Ovary (tissue), 9 donors: ENCODE data around the gene SNX30. TPM values are rescaled to one million over a fixed set of nuclear protein-coding genes. Genes with fewer than 3 reads are reported as not detected.

Source experiments
- DNase-seq, 5 donors: peaks; one replicate each; pipeline ENCODE4 v3.0.0-alpha.2; 2019 to 2020
- H3K27ac ChIP-seq, 2 donors: fragments of 200-600 bp; one replicate each; pipeline versions ENCODE4 v1.5.1 to v1.8.0; 2019 to 2022
- H3K27me3 ChIP-seq: fragments of 200-600 bp; one replicate; pipeline ENCODE4 v1.8.0; 2022
- H3K36me3 ChIP-seq: fragments of 200-600 bp; sonication (generic); one replicate; pipeline ENCODE4 v1.5.1; 2019
- H3K4me1 ChIP-seq: one replicate; pipeline ENCODE4 v1.8.1; 2013; ENCODE audit warnings: mild to moderate bottlenecking, moderate library complexity; ENCODE audit not compliant: insufficient read depth
- H3K4me3 ChIP-seq: fragments of 200-600 bp; sonication (generic); one replicate; pipeline ENCODE4 v1.5.1; 2017
- H3K9me3 ChIP-seq, 2 donors: fragments of 200-600 bp in 1 of 2; sonication (generic) in 1 of 2; one replicate each; pipeline versions ENCODE4 v1.5.1 to v1.8.1; 2013 to 2019; ENCODE audit warnings: mild to moderate bottlenecking in 1 of 2, moderate library complexity in 1 of 2
- CTCF ChIP-seq, 3 donors: fragments of 450-650 bp in 2 of 3; fragments of 200-600 bp in 1 of 3; IDR thresholded peaks; one replicate each; pipeline versions ENCODE4 v1.5.1 to v1.8.0; 2016 to 2022; ENCODE audit warnings: antibody characterized with exemption in 3 of 3, mild to moderate bottlenecking in 1 of 3
- EP300 ChIP-seq: sonication (generic); formaldehyde crosslinking; IDR thresholded peaks from one replicate; pipeline ENCODE4 v1.6.1; 2017; ENCODE audit warnings: antibody characterized with exemption
- POLR2A ChIP-seq: fragments of 450-650 bp; IDR thresholded peaks from one replicate; pipeline ENCODE4 v1.6.1; 2017; ENCODE audit warnings: antibody characterized with exemption, mild to moderate bottlenecking, moderate library complexity
- WGBS, 3 donors: extraction: QIAGEN DNeasy Blood & Tissue Kit in 1 of 3; methylation state at CpG; one replicate each; pipeline versions ENCODE4 v1.1.5 to v1.1.7; 2013 to 2017; 5-methylcytosine and 5-hydroxymethylcytosine counted together
- intact Hi-C, 4 donors: fragments of 100-400 bp; cut with DNase I; formaldehyde crosslinking; loops; one replicate each; pipeline versions ENCODE4 v1.11.0 to v1.15.1; 2022 to 2023
- polyA plus RNA-seq, 2 donors: library from polyadenylated mRNA; stranded (reverse); fragments of 200-250 nt in 1 of 2; fragments of 350-450 nt in 1 of 2; fragmentation: Illumina TruSeq in 1 of 2; extraction: RNeasy Lipid Tissue Mini Kit (QIAGEN cat#74804) in 1 of 2; gene quantifications; one replicate each; pipeline ENCODE4 v1.2.3, GENCODE V29; 2013 to 2014
- total RNA-seq, 7 donors: library from RNA; depleted of rRNA in 2 of 7; stranded (reverse); fragments of >200 nt in 2 of 7; fragmentation: NEBNext Ultra II Directional in 3 of 7; extraction: Animal tissue kit (Norgen Biotek cat#: 25700) in 3 of 7; gene quantifications; one replicate each; pipeline versions ENCODE4 v1.1.0 to v1.2.4, GENCODE V29; 2016 to 2023
- donor health status: DM: no; HTN: no; CAD: no; lungs with moderate emphysema.
- donor health status: DM: no; HTN: no; CAD: no.
- donor health status: Bipolar disorder and iron deficiency.
- donor health status: DM: yes; HTN: yes; CAD: no.
- donor health status: DM: no; HTN: no; CAD: no.
- donor health status: DM: yes; HTN: yes; CAD: no.

Gene SNX30
- total and polyA plus RNA-seq, 9 donors: 4.3 to 11.8 (median 8.8) TPM

GRCh38 chr9:112921549-112921948 is 171.0 kb downstream of the SNX30 start:
- TF ChIP-seq POLR2A (no peak), CTCF (IDR thresholded peaks at IDR 0.05) (no peak), EP300 (no peak)
- no peak overlapping the region for H3K4me3 ChIP-seq
- intact Hi-C loops: no loop called here
- no peaks in the 10 kb centered on the region for H3K36me3 ChIP-seq
- H3K27ac ChIP-seq: no peak overlapping the region
- no peaks in the 10 kb centered on the region for H3K4me1 ChIP-seq
- DNase-seq: no peak
- H3K9me3 ChIP-seq: no peaks in the 10 kb centered on the region
- H3K27me3 ChIP-seq: no peaks in the 10 kb centered on the region
- WGBS, 3 donors: 15 to 22% (median 20%) methylated on average over 3 of the region's 3 CpGs

Other genes starting within 250 kb of the SNX30 start
- 10 to 100 TPM in 6 of 7 donors, 1 to 10 TPM in 1; 7.4 to 26.3 (median 21.5) TPM for gene INIP, start 32.6 kb upstream of the SNX30 start, total RNA-seq
- gene INIP, start 32.6 kb upstream of the SNX30 start, polyA plus RNA-seq: 10 to 100 TPM in 1 of 2 donors, 1 to 10 TPM in 1; 7.4 to 19.4 TPM
- gene SLC46A2, start 140.1 kb downstream of the SNX30 start, total RNA-seq: under 1 TPM in 2 of 7 donors, not detected in 5; 0.12 to 0.95 TPM
- gene SLC46A2, start 140.1 kb downstream of the SNX30 start, polyA plus RNA-seq: 1 to 10 TPM in 1 of 2 donors, under 1 TPM in 1; 0.04 to 1.2 TPM